SK-N-SH treated with all-trans-retinoic acid at 6 μM for 48 hours (cell line): ENCODE results near the gene GABBR2.

Experiments
- ATAC-seq: fragments of 200-7000 bp; cut with Tn5 transposase; 3 replicates; pipeline ENCODE4 v1.9.1; 2020; ENCODE audit warnings: mild to moderate bottlenecking, moderate library complexity
- ARNTL ChIP-seq: fragments of 450-650 bp; formaldehyde crosslinking; IDR thresholded peaks from 2 replicates; pipeline ENCODE4 v1.5.0; 2020; ENCODE audit warnings: low read depth, mild to moderate bottlenecking, moderate library complexity, borderline replicate concordance
- BACH2 ChIP-seq: fragments of 250-450 bp; sonication (Bioruptor Pico); IDR thresholded peaks from 2 replicates; pipeline ENCODE4 v1.9.0; 2021; ENCODE audit warnings: mild to moderate bottlenecking, borderline replicate concordance
- CREB5 ChIP-seq: fragments of 250-450 bp; sonication (Bioruptor Pico); IDR thresholded peaks from 2 replicates; pipeline ENCODE4 v1.5.1; 2020; ENCODE audit warnings: low read depth, mild to moderate bottlenecking, moderate library complexity
- CSDC2 ChIP-seq: fragments of 250-450 bp; sonication (Bioruptor Pico); IDR thresholded peaks from 2 replicates; pipeline ENCODE4 v1.5.0; 2020; ENCODE audit warnings: mild to moderate bottlenecking, moderate library complexity
- ESRRG ChIP-seq: fragments of 250-450 bp; sonication (Bioruptor Pico); IDR thresholded peaks from 2 replicates; pipeline ENCODE4 v1.6.1; 2021; ENCODE audit warnings: mild to moderate bottlenecking
- GLIS3 ChIP-seq: fragments of 250-450 bp; sonication (Bioruptor Pico); IDR thresholded peaks from 2 replicates; pipeline ENCODE4 v1.5.0; 2020; ENCODE audit warnings: mild to moderate bottlenecking, moderate library complexity
- ISL1 ChIP-seq: fragments of 250-450 bp; sonication (Bioruptor Pico); IDR thresholded peaks from 2 replicates; pipeline ENCODE4 v2.1.2; 2022; ENCODE audit warnings: mild to moderate bottlenecking, moderate library complexity
- OSR1 ChIP-seq: fragments of 250-450 bp; sonication (Bioruptor Pico); IDR thresholded peaks from 2 replicates; pipeline ENCODE4 v1.8.0; 2022; ENCODE audit warnings: moderate library complexity, mild to moderate bottlenecking, inconsistent platforms
- RARB ChIP-seq: fragments of 250-450 bp; sonication (Bioruptor Pico); IDR thresholded peaks from 2 replicates; pipeline ENCODE4 v1.8.0; 2021; ENCODE audit warnings: mild to moderate bottlenecking, moderate library complexity
- SNAI2 ChIP-seq: fragments of 250-450 bp; sonication (Bioruptor Pico); IDR thresholded peaks from 2 replicates; pipeline ENCODE4 v1.5.0; 2020; ENCODE audit warnings: mild to moderate bottlenecking, moderate library complexity
- TCF4 ChIP-seq: fragments of 250-450 bp; sonication (Bioruptor Pico); IDR thresholded peaks from 2 replicates; pipeline ENCODE4 v1.8.0; 2021; ENCODE audit warnings: mild to moderate bottlenecking, moderate library complexity, borderline replicate concordance
- TOX ChIP-seq: fragments of 250-450 bp; sonication (Bioruptor Pico); IDR thresholded peaks from 2 replicates; pipeline ENCODE4 v1.8.0; 2021; ENCODE audit warnings: mild to moderate bottlenecking, moderate library complexity, borderline replicate concordance
- TSHZ2 ChIP-seq: fragments of 250-450 bp; sonication (Bioruptor Pico); IDR thresholded peaks from 2 replicates; pipeline ENCODE4 v1.5.0; 2020; ENCODE audit warnings: mild to moderate bottlenecking, moderate library complexity
- ZC3H10 ChIP-seq: fragments of 250-450 bp; sonication (Bioruptor Pico); IDR thresholded peaks from 2 replicates; pipeline ENCODE4 v1.5.1; 2021; ENCODE audit warnings: mild to moderate bottlenecking, moderate library complexity
- ZFP3 ChIP-seq: fragments of 250-450 bp; sonication (Bioruptor Pico); IDR thresholded peaks from 2 replicates; pipeline ENCODE4 v1.5.0; 2020; ENCODE audit warnings: mild to moderate bottlenecking, moderate library complexity
- ZFP30 ChIP-seq: fragments of 450-650 bp; formaldehyde crosslinking; IDR thresholded peaks from 2 replicates; pipeline ENCODE4 v1.5.0; 2022; ENCODE audit warnings: mild to moderate bottlenecking, moderate library complexity
- ZNF565 ChIP-seq: fragments of 450-650 bp; formaldehyde crosslinking; conservative IDR thresholded peaks from 2 replicates; pipeline ENCODE4 v1.5.0; 2020; ENCODE audit warnings: low read depth, mild to moderate bottlenecking, moderate library complexity
- ZNF70 ChIP-seq: fragments of 450-650 bp; formaldehyde crosslinking; IDR thresholded peaks from 2 replicates; pipeline ENCODE4 v1.5.0; 2020; ENCODE audit warnings: mild to moderate bottlenecking, moderate library complexity
- ZNF8 ChIP-seq: fragments of 450-650 bp; formaldehyde crosslinking; IDR thresholded peaks from 2 replicates; pipeline ENCODE4 v1.5.0; 2020; ENCODE audit warnings: mild to moderate bottlenecking, moderate library complexity
- TF ChIP-seq, protein P1 (sequence below): fragments of 250-450 bp; sonication (Bioruptor Pico); IDR thresholded peaks from 2 replicates; pipeline ENCODE4 v1.5.1; 2021; ENCODE audit warnings: mild to moderate bottlenecking, moderate library complexity
- TF ChIP-seq, protein P2 (sequence below): fragments of 250-450 bp; sonication (Bioruptor Pico); IDR thresholded peaks from 2 replicates; pipeline ENCODE4 v1.8.0; 2021; ENCODE audit warnings: low read depth, mild to moderate bottlenecking, moderate library complexity, borderline replicate concordance
- TF ChIP-seq, protein P3 (sequence below): fragments of 250-450 bp; sonication (Bioruptor Pico); IDR thresholded peaks from 2 replicates; pipeline ENCODE4 v1.8.0; 2020; ENCODE audit warnings: mild to moderate bottlenecking, moderate library complexity, borderline replicate concordance

The GABBR2 gene

GRCh38 chr9:98303633-98304125 is 405.1 kb downstream of the GABBR2 start:
- no peak for ATAC-seq
- no peak for TF ChIP-seq GLIS3
- TF ChIP-seq ZFP3 = no peak
- TF ChIP-seq BACH2 (CRISPR knock-in tag) = no peak
- TF ChIP-seq OSR1 (CRISPR knock-in tag) = no peak
- no peak for TF ChIP-seq ZNF565
- no peak for TF ChIP-seq ESRRG (CRISPR knock-in tag)
- no peak for TF ChIP-seq TSHZ2 (CRISPR knock-in tag)
- TF ChIP-seq ZC3H10 (CRISPR knock-in tag) = no peak

DNA sequence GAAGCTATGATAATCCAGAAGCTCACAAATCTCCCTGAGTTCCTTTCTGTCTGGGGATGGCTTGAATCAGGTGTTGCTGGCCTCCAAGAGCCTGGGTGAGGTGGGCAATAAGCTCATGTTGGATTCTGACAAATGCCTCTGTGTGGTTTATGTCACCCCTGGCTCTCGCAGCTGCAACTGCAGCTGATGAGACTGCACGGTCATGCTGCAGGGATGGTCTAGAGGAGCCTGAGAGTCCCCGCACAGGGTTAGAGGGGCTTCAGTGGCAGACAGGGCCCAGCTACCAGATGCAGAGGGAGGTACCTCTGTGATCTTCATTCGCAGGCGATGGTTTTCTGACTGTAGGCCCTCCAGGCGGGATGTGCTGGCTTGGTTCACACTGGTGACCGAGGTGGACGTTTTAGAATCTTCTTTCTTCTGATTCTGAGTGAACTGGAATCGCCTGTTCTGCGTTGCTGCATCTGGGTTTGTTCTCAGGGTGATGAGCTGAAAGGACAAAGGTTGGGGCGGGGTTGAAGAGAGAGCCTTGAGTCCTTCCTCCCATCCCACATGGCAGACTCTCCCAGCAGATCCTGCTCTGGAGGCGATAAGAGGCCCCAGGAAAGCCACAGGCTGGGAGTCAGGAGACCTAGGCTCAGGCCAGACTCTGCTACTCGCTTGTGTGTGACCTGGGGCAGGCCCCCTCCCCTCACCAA is 405.6 kb downstream of the GABBR2 start:
- no peak for ATAC-seq
- TF ChIP-seq ZFP3 (no peak), ZNF70 (CRISPR knock-in tag) (no peak), TCF4 (no peak), BACH2 (CRISPR knock-in tag) (no peak), ESRRG (CRISPR knock-in tag) (no peak), ISL1 (CRISPR knock-in tag) (no peak), CREB5 (CRISPR knock-in tag) (no peak), SNAI2 (CRISPR knock-in tag) (no peak), GLIS3 (no peak), OSR1 (CRISPR knock-in tag) (no peak), CSDC2 (CRISPR knock-in tag) (no peak), ARNTL (CRISPR knock-in tag) (no peak), ZNF565 (no peak), ZFP30 (CRISPR knock-in tag) (no peak), TSHZ2 (CRISPR knock-in tag) (no peak)
- TF ChIP-seq, protein P1, sequence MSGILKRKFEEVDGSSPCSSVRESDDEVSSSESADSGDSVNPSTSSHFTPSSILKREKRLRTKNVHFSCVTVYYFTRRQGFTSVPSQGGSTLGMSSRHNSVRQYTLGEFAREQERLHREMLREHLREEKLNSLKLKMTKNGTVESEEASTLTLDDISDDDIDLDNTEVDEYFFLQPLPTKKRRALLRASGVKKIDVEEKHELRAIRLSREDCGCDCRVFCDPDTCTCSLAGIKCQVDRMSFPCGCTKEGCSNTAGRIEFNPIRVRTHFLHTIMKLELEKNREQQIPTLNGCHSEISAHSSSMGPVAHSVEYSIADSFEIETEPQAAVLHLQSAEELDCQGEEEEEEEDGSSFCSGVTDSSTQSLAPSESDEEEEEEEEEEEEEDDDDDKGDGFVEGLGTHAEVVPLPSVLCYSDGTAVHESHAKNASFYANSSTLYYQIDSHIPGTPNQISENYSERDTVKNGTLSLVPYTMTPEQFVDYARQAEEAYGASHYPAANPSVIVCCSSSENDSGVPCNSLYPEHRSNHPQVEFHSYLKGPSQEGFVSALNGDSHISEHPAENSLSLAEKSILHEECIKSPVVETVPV (CRISPR knock-in tag) = no peak
- TF ChIP-seq, all 23 proteins: peak for 0

DNA sequence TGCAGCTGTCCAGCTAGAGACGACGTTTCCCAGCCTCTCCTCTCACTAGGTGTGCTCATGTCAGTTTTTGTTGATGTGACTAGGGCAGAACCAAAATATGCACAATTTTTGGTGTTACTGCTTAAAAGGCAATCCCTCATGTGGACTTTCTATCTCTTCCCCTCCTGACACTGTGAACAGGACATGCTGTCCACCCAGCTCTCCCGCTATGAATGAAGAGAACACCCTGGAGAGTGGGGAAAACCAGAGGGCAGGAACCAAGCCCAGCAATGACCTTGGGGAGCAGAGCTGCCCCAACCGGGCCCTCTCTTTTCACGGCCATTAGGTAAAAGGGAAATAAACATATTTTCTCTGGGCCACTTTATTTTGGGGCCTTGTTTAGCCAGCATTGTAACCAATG is 406.6 kb downstream of the GABBR2 start:
- ATAC-seq = no peak
- TF ChIP-seq GLIS3 (no peak), ISL1 (CRISPR knock-in tag) (no peak), ARNTL (CRISPR knock-in tag) (no peak), RARB (no peak), TOX (CRISPR knock-in tag) (no peak), TCF4 (no peak), ZNF565 (no peak), SNAI2 (CRISPR knock-in tag) (no peak), ZFP30 (CRISPR knock-in tag) (no peak), ZNF8 (CRISPR knock-in tag) (no peak), TSHZ2 (CRISPR knock-in tag) (no peak), OSR1 (CRISPR knock-in tag) (no peak)
- TF ChIP-seq, protein P2, sequence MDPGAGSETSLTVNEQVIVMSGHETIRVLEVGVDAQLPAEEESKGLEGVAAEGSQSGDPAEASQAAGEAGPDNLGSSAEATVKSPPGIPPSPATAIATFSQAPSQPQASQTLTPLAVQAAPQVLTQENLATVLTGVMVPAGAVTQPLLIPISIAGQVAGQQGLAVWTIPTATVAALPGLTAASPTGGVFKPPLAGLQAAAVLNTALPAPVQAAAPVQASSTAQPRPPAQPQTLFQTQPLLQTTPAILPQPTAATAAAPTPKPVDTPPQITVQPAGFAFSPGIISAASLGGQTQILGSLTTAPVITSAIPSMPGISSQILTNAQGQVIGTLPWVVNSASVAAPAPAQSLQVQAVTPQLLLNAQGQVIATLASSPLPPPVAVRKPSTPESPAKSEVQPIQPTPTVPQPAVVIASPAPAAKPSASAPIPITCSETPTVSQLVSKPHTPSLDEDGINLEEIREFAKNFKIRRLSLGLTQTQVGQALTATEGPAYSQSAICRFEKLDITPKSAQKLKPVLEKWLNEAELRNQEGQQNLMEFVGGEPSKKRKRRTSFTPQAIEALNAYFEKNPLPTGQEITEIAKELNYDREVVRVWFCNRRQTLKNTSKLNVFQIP = no peak
- TF ChIP-seq, protein P3, sequence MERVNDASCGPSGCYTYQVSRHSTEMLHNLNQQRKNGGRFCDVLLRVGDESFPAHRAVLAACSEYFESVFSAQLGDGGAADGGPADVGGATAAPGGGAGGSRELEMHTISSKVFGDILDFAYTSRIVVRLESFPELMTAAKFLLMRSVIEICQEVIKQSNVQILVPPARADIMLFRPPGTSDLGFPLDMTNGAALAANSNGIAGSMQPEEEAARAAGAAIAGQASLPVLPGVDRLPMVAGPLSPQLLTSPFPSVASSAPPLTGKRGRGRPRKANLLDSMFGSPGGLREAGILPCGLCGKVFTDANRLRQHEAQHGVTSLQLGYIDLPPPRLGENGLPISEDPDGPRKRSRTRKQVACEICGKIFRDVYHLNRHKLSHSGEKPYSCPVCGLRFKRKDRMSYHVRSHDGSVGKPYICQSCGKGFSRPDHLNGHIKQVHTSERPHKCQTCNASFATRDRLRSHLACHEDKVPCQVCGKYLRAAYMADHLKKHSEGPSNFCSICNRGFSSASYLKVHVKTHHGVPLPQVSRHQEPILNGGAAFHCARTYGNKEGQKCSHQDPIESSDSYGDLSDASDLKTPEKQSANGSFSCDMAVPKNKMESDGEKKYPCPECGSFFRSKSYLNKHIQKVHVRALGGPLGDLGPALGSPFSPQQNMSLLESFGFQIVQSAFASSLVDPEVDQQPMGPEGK = no peak
